ENCODE data around the gene FOXP1.

The FOXP1 gene

GRCh38 chr3:71145954-71146353 lies 437.6 kb downstream of the FOXP1 start:
- Histone ChIP-seq H3K36me3 (no peaks in the 10 kb centered on the region), H3K4me3 (no peak overlapping the region)

GRCh38 chr3:71144525-71145253 lies 438.8 kb downstream of the FOXP1 start:
- H3K4me1 ChIP-seq = peaks cover 0 to 34% (median 13%) of the 10 kb centered on the region in 4 donors
- no peak for TF ChIP-seq CTCF (IDR thresholded peaks at IDR 0.05)
- no peaks in the 10 kb centered on the region for H3K36me3 ChIP-seq
- intact Hi-C loops (cut with DNase I; ENCODE audit: low total_unique reads) = no loop called here
- DNase-seq = no peak
- H3K4me3 ChIP-seq = no peak overlapping the region
- H3K9me3 ChIP-seq = no peaks in the 10 kb centered on the region
- H3K27ac ChIP-seq = peak overlapping the region in 1 of 2 donors; percentile 9
- no peaks in the 10 kb centered on the region for H3K27me3 ChIP-seq

More at GRCh38 chr3:71145954-71146353, 437.6 kb downstream of the FOXP1 start:
- TF ChIP-seq CTCF (IDR thresholded peaks at IDR 0.05) = no peak
- H3K9me3 ChIP-seq = no peaks in the 10 kb centered on the region
- peaks cover 0 to 32% (median 13%) of the 10 kb centered on the region in 4 donors for H3K4me1 ChIP-seq
- intact Hi-C loops (cut with DNase I; ENCODE audit: low total_unique reads) = no loop called here
- H3K27ac ChIP-seq = no peak overlapping the region
- no peaks in the 10 kb centered on the region for H3K27me3 ChIP-seq
- DNase-seq = no peak

- H3K27me3 ChIP-seq = no peaks in the 10 kb centered on the region
These were observed 440.0 kb downstream of the FOXP1 start for GRCh38 chr3:71143493-71143892.

GRCh38 chr3:71142441-71143161 lies 440.9 kb downstream of the FOXP1 start:
- intact Hi-C loops (cut with DNase I; ENCODE audit: low total_unique reads) = no loop called here
- TF ChIP-seq CTCF (IDR thresholded peaks at IDR 0.05) = no peak
- no peak for DNase-seq
- peak overlapping the region in 1 of 2 donors; percentile 46 for H3K27ac ChIP-seq
- no peak overlapping the region for H3K4me3 ChIP-seq
- H3K9me3 ChIP-seq = no peaks in the 10 kb centered on the region
- no peaks in the 10 kb centered on the region for H3K27me3 ChIP-seq
- no peaks in the 10 kb centered on the region for H3K36me3 ChIP-seq
- peaks cover 0 to 34% (median 11%) of the 10 kb centered on the region in 4 donors for H3K4me1 ChIP-seq

More at GRCh38 chr3:71143493-71143892, 440.0 kb downstream of the FOXP1 start:
- Histone ChIP-seq H3K4me1 (peaks cover 0 to 34% (median 11%) of the 10 kb centered on the region in 4 donors), H3K4me3 (no peak overlapping the region), H3K27ac (peak overlapping the region in 1 of 2 donors; percentile 46), H3K36me3 (no peaks in the 10 kb centered on the region), H3K9me3 (no peaks in the 10 kb centered on the region)
- DNase-seq = no peak
- intact Hi-C loops (cut with DNase I; ENCODE audit: low total_unique reads) = no loop called here
- TF ChIP-seq CTCF (IDR thresholded peaks at IDR 0.05) = no peak

- no peak overlapping the region for H3K27ac ChIP-seq
- no peak for TF ChIP-seq CTCF (IDR thresholded peaks at IDR 0.05)
- H3K4me1 ChIP-seq = peaks cover 0 to 45% (median 11%) of the 10 kb centered on the region in 4 donors
- H3K4me3 ChIP-seq = no peak overlapping the region
- no peak for DNase-seq
- no peaks in the 10 kb centered on the region for H3K27me3 ChIP-seq
- intact Hi-C loops (cut with DNase I; ENCODE audit: low total_unique reads) = no loop called here
- no peaks in the 10 kb centered on the region for H3K9me3 ChIP-seq
- no peaks in the 10 kb centered on the region for H3K36me3 ChIP-seq
These were observed 443.1 kb downstream of the FOXP1 start for GRCh38 chr3:71140477-71140876.

Data from tibial artery (tissue), 4 donors.